A549 (cell line): ENCODE data around the gene INTS6. TPM values are rescaled to one million over a fixed set of nuclear protein-coding genes. Genes with fewer than 3 reads are reported as not detected.

Experiments used
- ATAC-seq, 2 experiments: fragments of 200-7000 bp in 1 of 2; fragments of >200 bp in 1 of 2; cut with Nextera tagmentation in 1 of 2; cut with Tn5 transposase in 1 of 2; 3 replicates each; pipeline versions ENCODE4 v1.8.0 to v1.9.1; 2018 to 2020; ENCODE audit warnings: mild to moderate bottlenecking in 1 of 2, moderate library complexity in 1 of 2
- CTCF ChIA-PET: fragments of 300-600 bp; sonication (Branson Sonifier 250); formaldehyde crosslinking; extraction: SDS; loops from one replicate; lab custom pipeline; 2021; ENCODE audit warnings: antibody characterized with exemption, inconsistent platforms; lab: Yijun Ruan, JAX
- POLR2A ChIA-PET: fragments of 350-600 bp; formaldehyde crosslinking; extraction: SDS; loops from one replicate; lab custom pipeline; 2021; ENCODE audit warnings: antibody characterized with exemption, inconsistent platforms; lab: Yijun Ruan, JAX
- DNase-seq, 2 experiments: peaks; one replicate each; pipeline versions ENCODE4 v3.0.0 to v3.0.0-alpha.2; 2011 to 2016; ENCODE audit warnings: low read depth in 1 of 2, low spot score in 1 of 2
- FAIRE-seq: peaks from 2 replicates; lab custom pipeline; 2011; peaks lifted over from hg19 to GRCh38; lab: Jason Lieb, UNC
- H3K27ac ChIP-seq, 2 experiments: fragments of >200 bp; sonication (Bioruptor Twin); formaldehyde crosslinking; 3 replicates each; pipeline ENCODE4 v1.5.1; 2016 to 2017
- H3K4me1 ChIP-seq: fragments of >200 bp; sonication (Bioruptor Twin); formaldehyde crosslinking; 3 replicates; pipeline ENCODE4 v1.6.1; 2016
- H3K4me2 ChIP-seq: fragments of >200 bp; sonication (Bioruptor Twin); formaldehyde crosslinking; 3 replicates; pipeline ENCODE4 v1.6.1; 2016
- H3K4me3 ChIP-seq: fragments of >200 bp; sonication (Bioruptor Twin); formaldehyde crosslinking; 3 replicates; pipeline ENCODE4 v1.5.1; 2016
- H3K9me3 ChIP-seq: fragments of >200 bp; sonication (Bioruptor Twin); formaldehyde crosslinking; 3 replicates; pipeline ENCODE4 v1.6.1; 2016
- BHLHE40 ChIP-seq: IDR thresholded peaks from 2 replicates; pipeline ENCODE4 v1.6.1; 2012; ENCODE audit warnings: low read depth, low read length, inconsistent platforms
- CEBPB ChIP-seq, 2 experiments: fragments of >200 bp in 1 of 2; sonication (Bioruptor Twin) in 1 of 2; formaldehyde crosslinking in 1 of 2; IDR thresholded peaks; 2 replicates each; pipeline ENCODE4 v1.6.1; 2012 to 2016
- CHD2 ChIP-seq: fragments of 150-350 bp; IDR thresholded peaks from 2 replicates; pipeline ENCODE4 v1.6.1; 2014; ENCODE audit warnings: low read length; ENCODE audit not compliant: partially characterized antibody
- EHF ChIP-seq: fragments of 250-450 bp; sonication (Bioruptor Pico); IDR thresholded peaks from 2 replicates; pipeline ENCODE4 v1.5.0; 2020; ENCODE audit warnings: mild to moderate bottlenecking
- EP300 ChIP-seq, 2 experiments: fragments of >200 bp; sonication (Bioruptor Twin); formaldehyde crosslinking; IDR thresholded peaks; 2 replicates in 1 of 2; 3 replicates in 1 of 2; pipeline ENCODE4 v1.6.1; 2016 to 2017
- FOSL2 ChIP-seq, 2 experiments: fragments of 450-650 bp in 1 of 2; fragments of >200 bp in 1 of 2; sonication (Bioruptor Twin) in 1 of 2; formaldehyde crosslinking; IDR thresholded peaks; 2 replicates each; pipeline versions ENCODE4 v1.5.0 to v1.6.1; 2016 to 2020; ENCODE audit warnings: mild to moderate bottlenecking in 1 of 2, moderate library complexity in 1 of 2
- GATA3 ChIP-seq: IDR thresholded peaks from 2 replicates; pipeline ENCODE4 v1.6.1; 2012; ENCODE audit warnings: borderline replicate concordance
- HOXB5 ChIP-seq: fragments of 250-450 bp; sonication (Bioruptor Pico); IDR thresholded peaks from 2 replicates; pipeline ENCODE4 v1.5.0; 2020; ENCODE audit warnings: mild to moderate bottlenecking, moderate library complexity
- JUN ChIP-seq, 2 experiments: fragments of >200 bp; sonication (Bioruptor Twin); formaldehyde crosslinking; IDR thresholded peaks; 2 replicates in 1 of 2; 3 replicates in 1 of 2; pipeline ENCODE4 v1.6.1; 2016 to 2017
- JUNB ChIP-seq: fragments of >200 bp; sonication (Bioruptor Twin); formaldehyde crosslinking; IDR thresholded peaks from 2 replicates; pipeline ENCODE4 v1.6.1; 2016
- KDM5A ChIP-seq: fragments of 200-600 bp; sonication (generic); IDR thresholded peaks from 2 replicates; pipeline ENCODE4 v1.6.1; 2016; ENCODE audit warnings: antibody characterized with exemption, mild to moderate bottlenecking
- MAZ ChIP-seq: fragments of 150-350 bp; IDR thresholded peaks from 2 replicates; pipeline ENCODE4 v1.6.1; 2014; ENCODE audit warnings: antibody characterized with exemption, low read depth, low read length, borderline replicate concordance
- MYC ChIP-seq: IDR thresholded peaks from 2 replicates; pipeline ENCODE4 v1.6.1; 2012; ENCODE audit warnings: mild to moderate bottlenecking, inconsistent platforms, low read length, improper control_type of control experiment, borderline replicate concordance
- NFE2L2 ChIP-seq: fragments of 150-350 bp; conservative IDR thresholded peaks from 2 replicates; pipeline ENCODE4 v1.6.1; 2014; ENCODE audit warnings: low read length
- NR3C1 ChIP-seq: fragments of >200 bp; sonication (Bioruptor Twin); formaldehyde crosslinking; IDR thresholded peaks from 3 replicates; pipeline ENCODE4 v1.6.1; 2017
- POLR2AphosphoS2 ChIP-seq: conservative IDR thresholded peaks from 2 replicates; pipeline ENCODE4 v1.6.1; 2012; ENCODE audit warnings: low read length, improper control_type of control experiment, inconsistent platforms
- RAD21 ChIP-seq, 2 experiments: fragments of >200 bp in 1 of 2; sonication (Bioruptor Twin) in 1 of 2; formaldehyde crosslinking in 1 of 2; IDR thresholded peaks in 1 of 2; conservative IDR thresholded peaks in 1 of 2; 2 replicates in 1 of 2; 3 replicates in 1 of 2; pipeline ENCODE4 v1.6.1; 2012 to 2018; ENCODE audit warnings: inconsistent platforms in 1 of 2
- RARB ChIP-seq: fragments of 250-450 bp; sonication (Bioruptor Pico); IDR thresholded peaks from 2 replicates; pipeline ENCODE4 v1.8.0; 2021; ENCODE audit warnings: mild to moderate bottlenecking, moderate library complexity
- RFX5 ChIP-seq: fragments of 450-650 bp; IDR thresholded peaks from 2 replicates; pipeline ENCODE4 v1.7.1; 2014; ENCODE audit warnings: antibody characterized with exemption, mild to moderate bottlenecking, moderate library complexity
- RNF2 ChIP-seq: fragments of 200-600 bp; sonication (generic); IDR thresholded peaks from 2 replicates; pipeline ENCODE4 v1.6.1; 2016; ENCODE audit warnings: low read depth, mild to moderate bottlenecking, antibody characterized with exemption, moderate library complexity, borderline replicate concordance
- TFCP2L1 ChIP-seq: fragments of 250-450 bp; sonication (Bioruptor Pico); IDR thresholded peaks from 2 replicates; pipeline ENCODE4 v1.5.0; 2021; ENCODE audit warnings: mild to moderate bottlenecking
- ZC3H11A ChIP-seq: fragments of 450-650 bp; IDR thresholded peaks from 2 replicates; pipeline ENCODE4 v1.6.1; 2014; ENCODE audit warnings: antibody characterized with exemption, mild to moderate bottlenecking
- ZFP36 ChIP-seq: fragments of 450-650 bp; IDR thresholded peaks from 2 replicates; pipeline ENCODE4 v1.6.1; 2014; ENCODE audit warnings: borderline replicate concordance; ENCODE audit not compliant: partially characterized antibody
- WGBS: methylation state at CpG from one replicate; pipeline ENCODE4 v1.1.6; 2017; ENCODE audit errors: missing lambda C conversion rate; 5-methylcytosine and 5-hydroxymethylcytosine counted together
- polyA plus RNA-seq, 4 experiments: library from polyadenylated mRNA; depleted of rRNA in 3 of 4; stranded (reverse); fragments of >200 nt; fragmentation: RNase III in 1 of 4; extraction: RNeasy Plus Mini Kit Qiagen cat#74134 plus additional on column Dnase treatment in 1 of 4; gene quantifications; 2 replicates in 3 of 4; 3 replicates in 1 of 4; pipeline ENCODE4 v1.2.3, GENCODE V29; 2011 to 2017
- TF ChIP-seq, protein P1 (sequence below): fragments of >200 bp; sonication (Bioruptor Twin); formaldehyde crosslinking; IDR thresholded peaks from 2 replicates; pipeline ENCODE4 v1.6.1; 2016
- TF ChIP-seq, protein P2 (sequence below): fragments of 250-450 bp; sonication (Bioruptor Pico); IDR thresholded peaks from 2 replicates; pipeline ENCODE4 v1.5.0; 2020; ENCODE audit warnings: low read depth, mild to moderate bottlenecking, moderate library complexity
- TF ChIP-seq, protein P3 (sequence below): IDR thresholded peaks from 2 replicates; pipeline ENCODE4 v1.6.1; 2012
- TF ChIP-seq, protein P4 (sequence below): fragments of 450-650 bp; IDR thresholded peaks from 2 replicates; pipeline ENCODE4 v1.6.1; 2014; ENCODE audit warnings: antibody characterized with exemption
- TF ChIP-seq, protein P5 (sequence below): IDR thresholded peaks from 2 replicates; pipeline ENCODE4 v1.6.1; 2012
- TF ChIP-seq, protein P6 (sequence below): IDR thresholded peaks from 2 replicates; pipeline ENCODE4 v1.6.1; 2012; ENCODE audit warnings: low read depth, borderline replicate concordance

Gene INTS6
- polyA plus RNA-seq, 2 of the 4 experiments (the other 2 are of a cell fraction), result 11.5 to 37.1 TPM

DNA sequence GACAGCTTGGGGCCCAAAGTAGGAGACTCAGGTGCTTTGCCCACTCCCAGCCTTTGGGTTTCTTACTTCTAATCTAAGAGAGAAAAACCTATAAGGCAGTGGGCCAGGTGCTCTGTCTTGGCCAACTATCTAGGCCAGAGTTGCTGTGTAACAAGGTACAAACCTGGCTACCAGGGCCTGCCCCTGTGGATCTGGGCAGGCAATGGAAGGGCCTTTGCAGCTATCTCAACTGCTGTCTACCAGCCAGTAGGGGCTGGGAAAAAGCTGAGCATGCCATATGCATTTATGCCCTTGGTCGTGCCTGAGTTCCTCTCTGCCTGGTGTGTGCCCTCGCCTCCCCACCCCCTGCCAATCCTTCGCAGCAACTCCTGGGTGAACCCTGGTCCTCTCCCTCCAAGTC is 130.0 kb downstream of the INTS6 start:
- Histone ChIP-seq H3K4me3 (no peak overlapping the region), H3K4me1 (no peaks in the 10 kb centered on the region), H3K27ac (no peak overlapping the region), H3K9me3 (no peaks in the 10 kb centered on the region), H3K4me2 (no peak overlapping the region)
- ATAC-seq, result peak; percentile 33 to 52; a peak in 2 of 6 replicates
- POLR2A ChIA-PET, result no interaction called here
- CTCF ChIA-PET, result interaction anchor here (1.4 kb wide), 1 partner anchor 13 kb away, joined by 3 read pairs; no protein-coding TSS in a partner anchor
- FAIRE-seq, result no peak
- 90% methylated on average over 3 of the region's 3 CpGs for WGBS
- DNase-seq, result no peak
- TF ChIP-seq MYC (no peak), RAD21 (conservative IDR thresholded peaks at IDR 0.05 in 1 of 2, IDR thresholded peaks at IDR 0.05 in 1 of 2) (no peak), MAZ (no peak), RARB (CRISPR knock-in tag) (no peak), JUN (IDR thresholded peaks at IDR 0.05) (no peak), TFCP2L1 (CRISPR knock-in tag) (no peak), EHF (CRISPR knock-in tag) (no peak), ZFP36 (no peak), POLR2AphosphoS2 (no peak), HOXB5 (CRISPR knock-in tag) (no peak)
- TF ChIP-seq, protein P1, sequence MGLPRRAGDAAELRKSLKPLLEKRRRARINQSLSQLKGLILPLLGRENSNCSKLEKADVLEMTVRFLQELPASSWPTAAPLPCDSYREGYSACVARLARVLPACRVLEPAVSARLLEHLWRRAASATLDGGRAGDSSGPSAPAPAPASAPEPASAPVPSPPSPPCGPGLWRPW, result no peak

DNA sequence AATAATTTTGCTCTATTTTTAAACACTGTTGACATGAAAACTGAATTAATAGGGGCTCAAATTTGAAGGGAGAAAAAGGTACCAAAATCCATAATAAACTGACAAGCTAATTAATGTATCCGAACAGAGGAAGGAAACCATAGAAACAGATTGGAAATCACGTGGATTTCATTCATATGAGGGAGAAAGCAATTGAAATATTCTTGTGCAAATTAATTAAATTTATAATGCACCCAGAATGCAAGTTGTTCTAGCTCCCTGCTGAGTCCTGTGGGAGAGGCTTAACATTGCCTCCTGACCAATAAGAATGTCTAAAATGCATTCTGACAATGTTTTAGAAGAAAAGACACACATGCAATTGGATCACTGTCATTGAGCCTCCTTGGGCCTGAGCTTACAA is 131.0 kb downstream of the INTS6 start:
- DNase-seq, result no peak
- Histone ChIP-seq H3K4me2 (no peak overlapping the region), H3K27ac (no peak overlapping the region), H3K4me3 (no peak overlapping the region), H3K4me1 (no peaks in the 10 kb centered on the region)
- 50% methylated on average over 2 of the region's 2 CpGs for WGBS
- ChIA-PET CTCF (interaction anchor here (1.4 kb wide), 1 partner anchor 12 kb away, joined by 3 read pairs; no protein-coding TSS in a partner anchor), POLR2A (no interaction called here)
- FAIRE-seq, result no peak
- no peak for ATAC-seq
- TF ChIP-seq, protein P2, sequence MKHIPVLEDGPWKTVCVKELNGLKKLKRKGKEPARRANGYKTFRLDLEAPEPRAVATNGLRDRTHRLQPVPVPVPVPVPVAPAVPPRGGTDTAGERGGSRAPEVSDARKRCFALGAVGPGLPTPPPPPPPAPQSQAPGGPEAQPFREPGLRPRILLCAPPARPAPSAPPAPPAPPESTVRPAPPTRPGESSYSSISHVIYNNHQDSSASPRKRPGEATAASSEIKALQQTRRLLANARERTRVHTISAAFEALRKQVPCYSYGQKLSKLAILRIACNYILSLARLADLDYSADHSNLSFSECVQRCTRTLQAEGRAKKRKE (CRISPR knock-in tag), result no peak
- TF ChIP-seq RFX5 (no peak), RARB (CRISPR knock-in tag) (no peak), BHLHE40 (no peak), RAD21 (conservative IDR thresholded peaks at IDR 0.05 in 1 of 2, IDR thresholded peaks at IDR 0.05 in 1 of 2) (no peak), NFE2L2 (no peak), JUNB (no peak), GATA3 (no peak), NR3C1 (no peak), MAZ (no peak), EP300 (IDR thresholded peaks at IDR 0.05) (no peak), FOSL2 (IDR thresholded peaks at IDR 0.05) (no peak), FOSL2 (CRISPR knock-in tag; IDR thresholded peaks at IDR 0.05) (no peak), RNF2 (no peak), TFCP2L1 (CRISPR knock-in tag) (no peak)
- TF ChIP-seq, protein P3, sequence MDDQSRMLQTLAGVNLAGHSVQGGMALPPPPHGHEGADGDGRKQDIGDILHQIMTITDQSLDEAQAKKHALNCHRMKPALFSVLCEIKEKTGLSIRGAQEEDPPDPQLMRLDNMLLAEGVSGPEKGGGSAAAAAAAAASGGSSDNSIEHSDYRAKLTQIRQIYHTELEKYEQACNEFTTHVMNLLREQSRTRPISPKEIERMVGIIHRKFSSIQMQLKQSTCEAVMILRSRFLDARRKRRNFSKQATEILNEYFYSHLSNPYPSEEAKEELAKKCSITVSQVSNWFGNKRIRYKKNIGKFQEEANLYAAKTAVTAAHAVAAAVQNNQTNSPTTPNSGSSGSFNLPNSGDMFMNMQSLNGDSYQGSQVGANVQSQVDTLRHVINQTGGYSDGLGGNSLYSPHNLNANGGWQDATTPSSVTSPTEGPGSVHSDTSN, result no peak
- TF ChIP-seq, protein P4, sequence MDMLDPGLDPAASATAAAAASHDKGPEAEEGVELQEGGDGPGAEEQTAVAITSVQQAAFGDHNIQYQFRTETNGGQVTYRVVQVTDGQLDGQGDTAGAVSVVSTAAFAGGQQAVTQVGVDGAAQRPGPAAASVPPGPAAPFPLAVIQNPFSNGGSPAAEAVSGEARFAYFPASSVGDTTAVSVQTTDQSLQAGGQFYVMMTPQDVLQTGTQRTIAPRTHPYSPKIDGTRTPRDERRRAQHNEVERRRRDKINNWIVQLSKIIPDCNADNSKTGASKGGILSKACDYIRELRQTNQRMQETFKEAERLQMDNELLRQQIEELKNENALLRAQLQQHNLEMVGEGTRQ, result no peak
- TF ChIP-seq, all 56 proteins: peak for 0
- no peaks in the 10 kb centered on the region for H3K9me3 ChIP-seq

DNA sequence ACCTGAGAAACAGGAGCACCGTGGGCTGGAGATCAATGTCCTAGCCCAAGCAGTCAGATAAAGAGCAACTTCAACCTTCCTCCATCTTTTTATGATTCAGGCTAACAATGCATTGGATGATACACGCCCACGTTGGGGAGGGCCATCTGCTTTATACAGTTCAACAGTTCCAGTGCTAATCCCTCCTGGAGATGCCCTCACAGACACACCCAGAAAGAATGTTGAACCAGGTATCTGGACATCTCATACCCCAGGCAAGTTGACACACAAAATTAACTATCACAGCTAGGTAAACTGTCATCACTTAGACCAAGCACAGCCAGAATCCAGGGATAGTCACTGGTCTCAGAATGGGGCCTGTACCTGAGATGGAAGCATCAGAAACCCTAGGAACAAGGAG is 134.0 kb downstream of the INTS6 start:
- DNase-seq, result no peak
- TF ChIP-seq HOXB5 (CRISPR knock-in tag) (no peak), CEBPB (IDR thresholded peaks at IDR 0.05) (no peak), CHD2 (no peak), RARB (CRISPR knock-in tag) (no peak), ZC3H11A (no peak), RAD21 (conservative IDR thresholded peaks at IDR 0.05 in 1 of 2, IDR thresholded peaks at IDR 0.05 in 1 of 2) (no peak), FOSL2 (IDR thresholded peaks at IDR 0.05) (no peak), FOSL2 (CRISPR knock-in tag; IDR thresholded peaks at IDR 0.05) (no peak), RFX5 (no peak), EP300 (IDR thresholded peaks at IDR 0.05) (no peak), KDM5A (no peak)
- TF ChIP-seq, protein P5, sequence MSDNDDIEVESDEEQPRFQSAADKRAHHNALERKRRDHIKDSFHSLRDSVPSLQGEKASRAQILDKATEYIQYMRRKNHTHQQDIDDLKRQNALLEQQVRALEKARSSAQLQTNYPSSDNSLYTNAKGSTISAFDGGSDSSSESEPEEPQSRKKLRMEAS, result no peak
- TF ChIP-seq, protein P3, result no peak
- TF ChIP-seq, protein P6, sequence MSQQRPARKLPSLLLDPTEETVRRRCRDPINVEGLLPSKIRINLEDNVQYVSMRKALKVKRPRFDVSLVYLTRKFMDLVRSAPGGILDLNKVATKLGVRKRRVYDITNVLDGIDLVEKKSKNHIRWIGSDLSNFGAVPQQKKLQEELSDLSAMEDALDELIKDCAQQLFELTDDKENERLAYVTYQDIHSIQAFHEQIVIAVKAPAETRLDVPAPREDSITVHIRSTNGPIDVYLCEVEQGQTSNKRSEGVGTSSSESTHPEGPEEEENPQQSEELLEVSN, result no peak

More for the DNA sequence above, 134.0 kb downstream of the INTS6 start:
- no peaks in the 10 kb centered on the region for H3K9me3 ChIP-seq
- ATAC-seq (no peak), FAIRE-seq (no peak)
- H3K4me2 ChIP-seq, result no peak overlapping the region
- WGBS, result 63% methylated on average over 3 of the region's 3 CpGs
- H3K4me3 ChIP-seq, result no peak overlapping the region
- H3K27ac ChIP-seq, result no peak overlapping the region
- ChIA-PET POLR2A (no interaction called here), CTCF (no interaction called here)
- H3K4me1 ChIP-seq, result no peaks in the 10 kb centered on the region
